HUDEP-2 (cell line): ENCODE results near the gene COL20A1.

Experiments used
- DNase-seq, 76 experiments: peaks; one replicate each; lab custom pipeline; 2025; ENCODE audit not compliant: unreplicated experiment in 76 of 76; lab: John Stamatoyannopoulos, UW

The COL20A1 gene

DNA sequence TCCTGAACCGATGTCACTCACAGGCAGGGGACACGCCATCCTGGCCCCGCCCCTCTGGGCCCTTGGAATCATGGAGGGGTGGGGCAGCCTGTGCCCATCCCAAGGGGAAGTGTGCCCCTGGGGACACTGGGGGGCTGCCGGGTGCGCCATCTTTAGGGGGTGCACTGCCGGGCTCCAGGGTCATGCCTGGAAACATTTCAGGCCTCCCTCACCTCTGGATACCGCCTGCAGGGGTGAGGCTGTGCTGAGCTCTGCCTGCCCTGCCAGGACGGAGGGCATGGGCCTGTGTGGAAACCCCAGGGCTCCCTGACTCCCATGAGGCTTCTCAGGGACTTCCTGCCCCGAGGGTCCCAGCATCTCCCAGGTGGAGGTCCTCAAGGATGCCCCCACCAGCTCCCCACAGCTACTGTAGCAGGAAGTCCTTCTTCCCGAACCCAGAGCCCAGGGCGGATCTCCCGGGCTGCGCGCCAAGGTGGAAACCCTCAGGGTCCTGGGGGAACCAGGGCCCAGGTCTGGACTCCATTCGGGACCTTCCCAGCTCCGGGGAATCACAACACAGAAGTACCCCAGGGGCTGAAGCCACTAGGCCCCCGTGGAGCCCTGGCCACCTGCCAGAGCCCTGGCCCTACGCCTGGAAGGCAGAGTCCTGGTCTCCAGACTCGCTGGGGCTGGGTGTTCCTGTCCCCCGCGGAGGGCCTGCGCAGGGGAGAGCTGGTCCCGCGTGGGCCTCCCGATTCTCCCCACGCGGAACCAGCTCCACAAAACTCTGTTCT, 52.5 kb downstream of the COL20A1 start:
- no peak for DNase-seq

DNA sequence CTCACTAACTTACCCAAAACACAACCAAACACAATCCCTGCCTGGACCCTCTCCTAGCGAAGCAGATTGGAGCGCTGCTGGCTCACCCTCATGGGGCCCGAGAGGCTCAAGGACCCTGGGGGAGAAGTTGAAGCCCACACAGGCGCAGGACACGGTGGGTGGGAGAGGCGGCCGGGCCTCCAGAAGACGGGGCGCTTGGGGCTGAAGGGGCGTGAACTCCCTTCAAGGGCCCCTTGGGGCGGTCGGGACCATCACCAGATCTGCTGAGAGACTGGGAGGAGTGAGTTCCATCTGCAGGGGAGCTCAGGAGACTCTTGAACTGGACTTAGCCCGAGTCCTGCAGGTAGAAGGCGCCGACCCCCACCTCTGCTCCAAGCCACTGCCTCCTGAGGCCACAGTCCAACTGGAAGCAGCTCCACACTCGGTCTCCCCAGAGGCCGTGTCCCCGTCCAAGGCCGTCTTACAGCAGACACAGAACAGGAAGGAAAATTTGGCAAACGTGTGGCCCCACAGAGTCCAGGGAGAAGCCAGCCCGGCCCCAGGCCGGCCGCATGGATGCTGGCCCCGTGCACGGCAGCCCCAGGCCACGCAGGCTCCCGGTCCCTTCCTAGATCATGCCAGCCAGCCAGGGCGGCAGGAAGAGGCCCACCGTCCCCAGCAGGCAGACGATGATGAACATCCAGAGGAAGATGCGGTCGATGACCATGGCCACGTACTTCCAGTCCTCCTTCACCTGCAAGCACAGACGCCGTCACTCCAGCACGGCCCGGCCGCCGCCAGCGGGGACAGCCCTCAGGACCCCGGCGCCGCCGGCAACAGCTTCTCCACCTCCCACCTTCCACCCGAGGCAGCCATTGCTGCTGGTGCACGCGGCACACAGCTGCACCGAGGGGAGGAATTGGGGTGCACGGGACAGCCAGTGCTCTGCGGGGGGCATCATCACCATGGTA, 53.4 kb downstream of the COL20A1 start:
- DNase-seq = no peak

DNA sequence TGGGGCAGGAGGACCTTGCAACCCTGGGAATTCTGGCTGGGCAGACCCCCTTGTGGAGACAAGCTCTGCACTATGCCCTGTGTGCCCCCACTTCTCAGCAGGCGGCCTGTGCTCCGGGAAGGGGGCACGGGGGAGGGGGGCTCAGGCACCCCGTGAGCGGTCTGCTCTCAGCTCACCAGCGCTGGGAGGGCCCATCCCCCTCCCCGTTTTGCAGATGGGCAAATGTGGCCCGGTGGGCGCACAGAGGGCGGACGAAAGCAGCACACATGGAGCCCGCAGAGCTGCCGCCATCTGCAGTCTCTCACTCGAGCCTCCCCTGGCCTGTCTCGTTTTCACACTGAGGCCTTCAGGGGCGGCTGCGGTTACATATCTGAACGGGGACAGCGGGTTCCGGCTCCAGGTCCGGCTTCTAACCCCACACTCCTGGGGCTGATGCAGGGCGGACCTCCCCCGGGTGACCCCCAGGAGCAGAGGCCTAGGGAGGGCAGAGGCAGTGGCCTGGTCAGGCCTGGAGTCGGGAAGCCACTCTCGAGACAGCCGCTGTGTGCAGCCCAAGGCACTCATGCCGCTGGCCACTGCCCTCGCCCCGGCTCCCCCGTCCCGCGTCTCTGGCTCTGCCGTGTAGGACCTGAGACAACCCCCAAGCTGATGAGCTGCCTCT, 54.2 kb downstream of the COL20A1 start:
- no peak for DNase-seq

DNA sequence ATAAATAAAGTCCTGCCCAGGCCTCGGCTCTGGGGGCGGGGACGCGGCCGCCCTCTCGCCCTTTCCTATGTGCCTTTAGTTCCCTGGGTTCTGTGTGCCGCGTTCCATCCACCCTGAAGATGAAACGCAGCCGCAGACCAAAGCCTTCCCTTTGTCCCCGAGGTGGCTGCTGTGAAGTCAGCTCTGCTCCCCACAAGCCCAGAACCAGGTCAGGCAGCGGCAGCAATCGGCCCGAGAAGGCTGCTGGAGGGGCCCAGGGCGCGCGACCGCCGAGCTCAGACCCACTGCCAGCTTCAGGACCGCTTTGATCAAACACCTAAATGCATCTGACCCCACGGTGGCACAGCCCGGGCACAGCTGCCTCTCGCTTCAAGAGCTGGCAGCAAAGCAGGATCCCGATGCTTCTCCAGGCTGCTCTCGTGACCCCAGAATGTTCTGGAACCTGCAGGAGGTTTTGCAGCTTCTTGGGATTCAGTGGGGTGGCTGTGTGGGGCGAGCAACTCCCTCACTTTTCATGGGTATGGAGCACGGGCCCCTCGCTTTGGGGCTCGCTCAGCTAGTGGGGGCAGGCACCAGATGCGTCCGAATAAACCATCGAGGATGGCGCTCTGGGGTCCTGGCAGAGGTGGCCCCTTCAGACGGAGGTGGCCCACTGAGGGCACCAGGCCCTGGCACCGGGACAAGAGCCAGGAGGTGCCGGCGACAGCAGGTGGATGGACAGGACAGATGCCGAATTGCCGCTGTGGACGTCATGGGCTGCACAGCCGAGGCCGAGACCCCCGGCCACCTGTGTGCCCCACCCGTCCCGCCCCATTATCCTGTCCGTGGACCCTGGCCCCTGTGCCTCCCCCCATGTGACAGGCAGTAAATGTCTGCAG, 55.2 kb downstream of the COL20A1 start:
- no peak for DNase-seq

DNA sequence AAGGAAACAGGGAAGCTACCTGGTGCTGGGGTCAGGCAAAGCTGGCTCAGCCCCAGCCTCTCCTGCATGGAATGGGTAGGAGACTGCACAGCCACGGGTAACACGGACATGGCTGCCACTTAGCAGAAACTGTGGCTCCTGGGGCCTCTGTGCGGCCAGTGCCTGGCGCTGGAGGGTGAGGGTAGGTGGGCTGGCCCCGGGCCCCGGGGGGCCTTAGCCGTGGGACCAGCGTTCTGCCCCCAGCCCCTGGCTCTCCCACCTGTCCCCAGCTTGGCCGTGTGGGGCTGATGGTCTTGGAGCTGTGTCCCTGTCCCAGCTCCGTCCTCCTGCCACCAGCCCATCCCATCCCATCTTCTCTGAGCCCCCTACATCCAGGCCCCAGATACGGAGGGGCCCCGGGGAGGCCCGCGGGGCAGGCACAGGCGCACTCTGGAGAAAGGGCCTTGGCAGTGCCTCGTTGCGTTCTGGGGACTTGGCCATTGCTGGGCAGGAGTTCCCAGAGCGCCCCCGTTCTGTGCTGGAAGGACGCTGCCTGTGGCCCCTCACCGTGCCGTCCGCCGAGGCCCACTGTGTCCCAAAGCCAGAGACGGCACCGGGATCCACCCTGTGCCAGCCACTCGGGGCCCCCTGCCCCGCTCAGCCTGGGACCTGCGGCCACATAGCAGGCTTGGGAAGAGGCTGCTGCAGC, 56.0 kb downstream of the COL20A1 start:
- no peak for DNase-seq

DNA sequence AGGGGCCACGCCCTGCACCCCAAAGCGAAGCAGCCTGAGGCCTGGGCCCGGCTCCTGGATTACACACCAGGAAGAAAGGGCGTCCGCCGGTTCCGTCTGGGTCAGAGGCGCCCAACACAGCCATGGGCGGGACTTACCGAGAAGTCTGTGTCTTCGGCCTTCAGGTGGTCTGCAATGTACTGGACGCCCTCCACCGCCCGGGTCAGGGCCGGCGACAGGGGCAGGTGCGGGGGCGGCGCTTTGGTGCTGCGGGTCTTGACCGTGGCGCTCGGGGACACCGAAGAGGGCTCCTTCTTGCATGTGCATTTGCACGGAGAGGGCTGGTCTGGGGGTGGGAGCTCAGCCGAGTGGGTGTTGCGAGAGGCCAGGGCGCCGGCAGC, 56.5 kb downstream of the COL20A1 start:
- DNase-seq = no peak

DNA sequence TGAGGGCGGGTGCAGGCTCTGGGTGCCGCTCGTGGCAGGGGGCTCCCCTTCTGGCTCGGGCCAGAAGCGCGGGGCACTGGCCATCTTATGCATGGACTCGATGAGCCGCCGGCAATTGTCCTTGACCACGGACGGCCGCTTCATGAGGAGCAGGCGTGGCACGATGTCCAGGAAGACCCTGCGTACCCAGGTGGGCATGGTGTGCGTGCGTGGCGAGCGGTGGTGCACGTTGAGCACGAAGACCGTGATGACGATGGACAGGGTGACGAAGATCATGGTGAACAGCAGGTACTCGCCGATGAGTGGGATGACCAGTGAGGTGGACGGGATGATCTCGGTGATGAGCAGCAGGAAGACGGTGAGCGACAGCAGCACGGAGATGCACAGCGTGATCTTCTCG, 57.2 kb downstream of the COL20A1 start:
- no peak for DNase-seq

DNA sequence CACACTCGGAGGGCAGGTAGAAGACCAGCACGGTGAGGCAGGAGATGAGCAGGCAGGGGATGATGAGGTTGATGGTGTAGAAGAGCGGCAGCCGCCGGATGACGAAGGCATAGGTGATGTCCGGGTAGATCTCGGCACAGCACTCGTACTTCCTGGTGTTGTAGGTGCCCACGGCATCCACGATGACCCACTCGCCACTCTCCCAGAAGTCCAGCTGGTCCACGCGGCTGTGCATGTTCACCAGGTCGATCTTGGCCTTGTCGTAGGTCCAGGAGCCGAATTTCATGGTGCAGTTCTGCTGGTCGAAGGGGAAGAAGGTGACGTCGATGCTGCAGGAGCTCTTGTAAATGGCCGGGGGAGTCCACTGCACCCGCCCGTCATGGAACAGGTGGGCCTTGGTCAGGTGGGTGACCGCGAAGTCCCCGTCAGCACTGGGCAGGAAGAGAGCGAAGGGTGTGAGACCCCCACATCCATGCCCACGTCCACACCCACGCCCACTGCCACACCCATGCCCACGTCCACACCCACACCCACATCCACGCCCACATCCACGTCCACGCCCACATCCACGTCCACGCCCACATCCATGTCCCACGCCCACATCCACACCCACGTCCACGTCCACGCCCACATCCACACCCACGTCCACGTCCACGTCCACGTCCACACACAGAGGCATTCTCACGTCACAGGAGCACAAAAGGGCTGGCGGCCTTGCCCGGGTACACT, 57.8 kb downstream of the COL20A1 start:
- no peak for DNase-seq

DNA sequence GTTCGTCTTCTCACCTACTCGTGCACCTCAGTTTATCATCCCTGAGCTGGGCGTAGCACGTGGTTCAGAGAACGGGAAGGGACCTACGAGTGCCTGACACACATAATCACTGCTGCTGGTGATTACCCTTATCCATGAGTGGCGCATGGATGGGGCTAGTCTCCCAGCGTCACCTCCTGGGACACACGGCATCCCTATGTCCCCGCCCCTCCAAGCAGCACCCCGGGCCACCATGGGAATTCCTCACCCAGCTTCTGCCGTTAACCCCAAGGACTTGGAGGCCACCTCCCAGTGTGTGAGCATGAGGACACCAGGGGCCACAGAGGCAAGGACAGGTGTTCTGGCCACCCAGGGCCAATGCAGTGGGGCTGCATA, 58.3 kb downstream of the COL20A1 start:
- no peak for DNase-seq

DNA sequence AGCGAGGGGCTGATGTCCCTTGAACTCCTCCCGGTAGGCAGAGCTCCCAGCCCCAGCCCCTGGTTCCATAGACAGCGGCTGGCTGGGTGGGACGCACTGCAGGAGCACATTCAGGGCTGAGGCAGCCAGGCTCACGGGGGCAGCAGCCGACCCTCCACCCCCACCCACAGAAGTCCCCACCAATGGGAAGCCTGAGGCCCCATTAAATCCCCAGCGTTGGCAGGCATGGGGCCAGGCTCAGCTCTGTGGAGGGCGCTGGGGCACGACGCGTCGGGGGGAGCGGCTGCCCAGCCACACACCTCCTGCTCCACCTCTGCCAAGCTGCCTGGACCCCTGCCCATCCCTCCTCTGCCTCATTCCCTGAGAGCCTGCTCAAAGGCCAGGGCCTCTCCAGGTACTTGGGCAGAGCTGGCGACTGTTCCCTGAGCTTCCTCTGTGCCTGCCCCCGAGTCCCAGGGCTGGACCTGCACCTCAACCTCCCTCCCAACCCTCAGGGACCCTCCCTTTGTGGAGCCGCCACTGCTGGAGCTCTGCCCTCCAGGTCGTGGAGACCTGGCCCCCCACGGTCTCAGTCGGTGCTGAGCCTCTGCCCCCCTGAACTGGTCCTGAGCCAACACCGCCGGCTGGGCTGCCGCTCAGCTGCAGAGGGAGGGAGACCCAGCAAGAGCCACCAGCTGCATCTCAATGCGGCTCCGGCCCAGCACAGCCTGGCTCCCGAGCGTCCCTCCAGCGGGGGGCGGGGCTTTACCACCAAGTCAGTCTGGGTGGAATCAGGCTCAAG, 59.0 kb downstream of the COL20A1 start:
- no peak for DNase-seq

DNA sequence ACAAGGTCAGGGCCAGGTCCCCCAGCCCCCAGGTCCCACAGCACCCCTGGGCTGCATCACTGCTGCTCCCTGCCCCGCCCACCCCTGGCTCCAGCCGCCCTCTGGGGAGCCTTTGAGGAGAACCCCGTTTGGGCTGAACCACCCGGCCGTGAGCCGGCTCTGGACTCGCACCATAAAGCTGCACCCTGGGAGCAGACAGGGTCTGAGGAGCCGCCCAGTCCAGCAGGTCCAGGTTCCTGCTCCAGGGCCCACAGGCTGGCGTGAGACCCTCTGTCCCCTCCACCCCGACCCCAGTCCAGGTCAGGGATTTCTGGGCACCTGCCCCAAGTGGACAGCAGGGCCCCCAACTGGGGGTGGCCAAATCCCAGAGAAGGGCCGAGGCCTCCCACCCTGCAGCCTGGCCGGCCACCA, 59.8 kb downstream of the COL20A1 start:
- no peak for DNase-seq

DNA sequence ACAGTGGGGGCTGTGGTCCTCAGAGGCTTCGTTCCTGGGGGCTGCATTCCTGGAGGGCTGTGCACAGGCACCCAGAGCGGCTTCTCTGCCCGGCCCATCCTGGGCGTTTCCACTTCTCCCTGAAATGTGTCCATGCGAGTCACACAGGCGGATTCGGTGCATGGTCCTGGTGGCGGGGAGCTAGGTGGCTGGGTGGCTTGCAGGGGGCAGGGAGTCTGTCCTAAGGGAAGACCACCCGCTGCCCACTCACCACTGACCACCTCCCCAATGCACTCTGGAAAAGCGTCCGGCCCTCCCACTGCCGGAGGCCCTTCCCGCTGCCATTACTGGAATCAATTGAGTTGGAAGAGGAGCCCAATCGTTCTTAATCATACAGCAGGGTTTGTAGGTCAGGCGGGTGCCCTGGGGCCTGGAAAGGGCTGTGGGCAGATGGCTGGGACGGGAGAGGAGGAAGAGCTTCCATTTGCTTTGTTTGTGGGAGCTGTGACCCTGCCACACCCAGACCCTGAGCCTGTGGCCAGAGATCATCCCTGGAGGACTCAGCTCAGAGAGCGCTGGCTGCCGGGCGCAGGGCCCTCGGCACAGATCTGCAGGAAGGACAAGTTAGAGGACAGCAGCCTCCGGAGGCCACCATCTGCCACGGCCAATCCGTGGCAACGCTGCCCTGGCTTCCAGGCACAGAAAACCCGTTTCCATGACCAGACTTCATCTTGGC, 61.8 kb downstream of the COL20A1 start:
- no peak for DNase-seq

DNA sequence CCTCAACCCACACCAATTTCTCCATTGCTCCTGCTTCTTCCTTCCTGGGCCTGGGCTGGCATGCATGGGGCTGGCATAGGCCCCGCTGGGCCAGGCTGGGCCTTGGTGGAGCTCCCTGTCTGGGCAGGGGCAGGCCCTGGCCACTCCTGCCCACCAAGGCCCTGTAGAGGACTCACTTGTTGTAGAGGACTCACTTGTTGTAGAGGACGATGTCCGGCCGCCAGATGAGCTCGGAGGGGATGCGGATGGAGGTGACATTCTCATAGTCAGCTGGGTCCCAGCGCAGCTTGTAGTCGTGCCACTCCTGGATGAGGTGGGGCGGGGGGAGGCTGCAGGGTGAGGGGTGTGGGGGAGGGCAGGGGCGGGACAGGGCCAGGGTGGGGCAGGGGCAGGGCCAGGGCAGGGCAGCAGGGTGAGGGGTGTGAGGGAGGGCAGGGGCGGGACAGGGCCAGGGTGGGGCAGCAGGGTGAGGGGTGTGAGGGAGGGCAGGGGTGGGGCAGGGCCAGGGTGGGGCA, 62.9 kb downstream of the COL20A1 start:
- DNase-seq = no peak

DNA sequence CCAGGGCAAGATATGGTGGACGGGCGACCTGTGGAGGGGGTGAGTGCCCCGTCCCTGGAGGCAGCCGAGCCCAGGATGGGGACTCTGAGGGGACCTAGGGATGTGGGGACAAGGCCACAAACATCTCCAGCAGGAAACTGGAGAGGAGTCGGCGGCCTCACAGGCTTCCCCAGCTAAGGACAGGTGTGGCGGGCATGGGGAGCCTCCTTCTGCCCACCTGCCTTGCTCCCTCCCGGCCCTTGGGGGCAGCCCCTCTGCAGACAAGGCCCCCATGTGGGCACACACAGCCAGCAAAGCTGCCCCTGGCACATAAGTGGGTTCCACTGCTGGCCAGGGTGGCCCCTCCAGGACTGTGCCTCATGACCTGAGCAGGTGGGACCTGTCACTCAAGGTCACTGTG, 63.5 kb downstream of the COL20A1 start:
- no peak for DNase-seq

DNA sequence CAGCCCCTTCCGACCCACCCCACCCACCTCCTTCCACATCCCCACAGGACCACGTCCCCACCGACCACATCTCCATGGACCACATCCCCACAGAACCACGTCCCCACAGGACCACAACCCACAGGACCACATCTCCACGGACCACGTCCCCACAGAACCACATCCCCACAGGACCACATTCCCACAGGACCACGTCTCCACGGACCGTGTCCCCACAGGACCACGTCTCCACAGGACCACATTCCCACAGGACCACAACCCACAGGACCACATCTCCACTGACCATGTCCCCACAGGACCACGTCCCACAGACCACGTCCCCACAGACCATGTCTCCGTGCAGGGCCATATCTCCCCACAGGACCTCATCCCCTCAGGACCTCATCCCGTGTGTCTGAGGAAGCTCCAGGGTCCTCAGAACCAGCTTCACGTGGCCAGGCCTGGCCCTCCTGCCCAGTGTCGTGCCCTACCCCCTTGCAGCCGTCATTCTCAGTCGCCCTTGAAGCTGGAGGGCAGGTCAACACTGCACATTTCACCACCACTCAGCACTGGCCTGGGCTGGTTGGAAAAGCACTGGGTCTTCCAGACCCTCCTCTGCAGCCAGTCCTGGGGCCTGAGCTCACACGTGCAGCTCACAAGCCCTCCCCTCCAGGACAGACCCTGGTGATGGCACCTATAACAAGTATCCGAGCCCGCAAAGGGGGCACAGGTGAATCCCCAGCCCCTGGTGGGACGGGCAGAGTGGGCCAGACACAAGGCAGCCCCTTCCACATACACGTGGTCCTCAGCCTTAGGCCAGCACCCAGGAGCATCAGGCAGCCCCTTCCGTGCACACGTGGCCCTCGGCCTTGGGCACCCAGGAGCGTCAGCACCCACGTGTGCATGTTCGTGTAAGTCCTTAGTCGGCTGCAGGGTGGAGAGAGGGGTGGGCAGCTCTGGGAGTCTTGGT, 64.2 kb downstream of the COL20A1 start:
- DNase-seq = no peak
